ENCODE data around the gene PLEKHM3.

PLEKHM3 gene

DNA sequence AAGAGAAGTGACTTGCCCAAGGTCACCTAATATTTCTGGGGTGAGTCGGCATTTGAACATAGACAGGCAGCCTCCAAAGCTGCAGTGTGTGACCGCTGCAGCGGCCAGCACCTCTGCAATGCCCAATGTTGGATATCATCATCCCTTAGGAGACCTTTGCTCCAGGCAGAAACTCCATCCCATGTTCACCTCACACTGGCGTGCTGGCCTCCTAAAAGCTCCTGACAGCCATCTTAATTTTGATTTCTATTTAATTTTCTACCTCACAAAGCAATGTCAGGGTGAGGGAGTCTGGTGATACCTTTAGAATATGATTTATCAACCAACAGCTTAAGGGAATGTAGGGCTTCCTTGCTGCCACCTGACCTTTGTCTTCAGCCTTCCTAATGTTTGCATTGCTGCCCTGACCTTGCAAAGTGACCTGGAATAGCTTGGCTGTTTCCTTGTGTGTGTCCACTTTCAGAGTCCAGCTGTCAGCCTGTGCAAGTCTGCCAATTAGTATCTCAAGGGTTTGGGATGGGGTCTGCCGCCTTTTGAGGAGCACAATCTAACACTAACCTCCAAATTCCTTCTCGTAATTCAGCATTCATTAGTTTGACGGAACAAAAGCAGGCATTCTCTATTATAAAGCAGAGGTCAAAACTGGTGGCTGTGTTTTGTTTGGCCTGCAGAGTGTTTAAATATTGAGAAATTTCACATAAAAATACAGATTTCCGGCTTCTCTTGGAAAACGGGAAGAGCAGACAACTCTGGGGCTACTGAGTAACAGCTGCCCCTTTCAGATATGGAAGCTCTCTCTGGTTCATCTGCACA lies 127.6 kb downstream of the PLEKHM3 start (continued):
- TF ChIP-seq, protein P1, sequence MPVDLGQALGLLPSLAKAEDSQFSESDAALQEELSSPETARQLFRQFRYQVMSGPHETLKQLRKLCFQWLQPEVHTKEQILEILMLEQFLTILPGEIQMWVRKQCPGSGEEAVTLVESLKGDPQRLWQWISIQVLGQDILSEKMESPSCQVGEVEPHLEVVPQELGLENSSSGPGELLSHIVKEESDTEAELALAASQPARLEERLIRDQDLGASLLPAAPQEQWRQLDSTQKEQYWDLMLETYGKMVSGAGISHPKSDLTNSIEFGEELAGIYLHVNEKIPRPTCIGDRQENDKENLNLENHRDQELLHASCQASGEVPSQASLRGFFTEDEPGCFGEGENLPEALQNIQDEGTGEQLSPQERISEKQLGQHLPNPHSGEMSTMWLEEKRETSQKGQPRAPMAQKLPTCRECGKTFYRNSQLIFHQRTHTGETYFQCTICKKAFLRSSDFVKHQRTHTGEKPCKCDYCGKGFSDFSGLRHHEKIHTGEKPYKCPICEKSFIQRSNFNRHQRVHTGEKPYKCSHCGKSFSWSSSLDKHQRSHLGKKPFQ (tag by site-specific recombination; IDR thresholded peaks at IDR 0.05) = no peak
- TF ChIP-seq, protein P2, sequence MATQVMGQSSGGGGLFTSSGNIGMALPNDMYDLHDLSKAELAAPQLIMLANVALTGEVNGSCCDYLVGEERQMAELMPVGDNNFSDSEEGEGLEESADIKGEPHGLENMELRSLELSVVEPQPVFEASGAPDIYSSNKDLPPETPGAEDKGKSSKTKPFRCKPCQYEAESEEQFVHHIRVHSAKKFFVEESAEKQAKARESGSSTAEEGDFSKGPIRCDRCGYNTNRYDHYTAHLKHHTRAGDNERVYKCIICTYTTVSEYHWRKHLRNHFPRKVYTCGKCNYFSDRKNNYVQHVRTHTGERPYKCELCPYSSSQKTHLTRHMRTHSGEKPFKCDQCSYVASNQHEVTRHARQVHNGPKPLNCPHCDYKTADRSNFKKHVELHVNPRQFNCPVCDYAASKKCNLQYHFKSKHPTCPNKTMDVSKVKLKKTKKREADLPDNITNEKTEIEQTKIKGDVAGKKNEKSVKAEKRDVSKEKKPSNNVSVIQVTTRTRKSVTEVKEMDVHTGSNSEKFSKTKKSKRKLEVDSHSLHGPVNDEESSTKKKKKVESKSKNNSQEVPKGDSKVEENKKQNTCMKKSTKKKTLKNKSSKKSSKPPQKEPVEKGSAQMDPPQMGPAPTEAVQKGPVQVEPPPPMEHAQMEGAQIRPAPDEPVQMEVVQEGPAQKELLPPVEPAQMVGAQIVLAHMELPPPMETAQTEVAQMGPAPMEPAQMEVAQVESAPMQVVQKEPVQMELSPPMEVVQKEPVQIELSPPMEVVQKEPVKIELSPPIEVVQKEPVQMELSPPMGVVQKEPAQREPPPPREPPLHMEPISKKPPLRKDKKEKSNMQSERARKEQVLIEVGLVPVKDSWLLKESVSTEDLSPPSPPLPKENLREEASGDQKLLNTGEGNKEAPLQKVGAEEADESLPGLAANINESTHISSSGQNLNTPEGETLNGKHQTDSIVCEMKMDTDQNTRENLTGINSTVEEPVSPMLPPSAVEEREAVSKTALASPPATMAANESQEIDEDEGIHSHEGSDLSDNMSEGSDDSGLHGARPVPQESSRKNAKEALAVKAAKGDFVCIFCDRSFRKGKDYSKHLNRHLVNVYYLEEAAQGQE (tag by site-specific recombination; IDR thresholded peaks at IDR 0.05) = no peak
- TF ChIP-seq ZNF184 (tag by site-specific recombination; IDR thresholded peaks at IDR 0.05) (no peak), ZNF664 (tag by site-specific recombination; IDR thresholded peaks at IDR 0.05) (no peak), MYNN (tag by site-specific recombination; IDR thresholded peaks at IDR 0.05; ENCODE audit: borderline replicate concordance) (no peak), ZNF37A (tag by site-specific recombination; IDR thresholded peaks at IDR 0.05) (no peak)
- TF ChIP-seq, protein P3, sequence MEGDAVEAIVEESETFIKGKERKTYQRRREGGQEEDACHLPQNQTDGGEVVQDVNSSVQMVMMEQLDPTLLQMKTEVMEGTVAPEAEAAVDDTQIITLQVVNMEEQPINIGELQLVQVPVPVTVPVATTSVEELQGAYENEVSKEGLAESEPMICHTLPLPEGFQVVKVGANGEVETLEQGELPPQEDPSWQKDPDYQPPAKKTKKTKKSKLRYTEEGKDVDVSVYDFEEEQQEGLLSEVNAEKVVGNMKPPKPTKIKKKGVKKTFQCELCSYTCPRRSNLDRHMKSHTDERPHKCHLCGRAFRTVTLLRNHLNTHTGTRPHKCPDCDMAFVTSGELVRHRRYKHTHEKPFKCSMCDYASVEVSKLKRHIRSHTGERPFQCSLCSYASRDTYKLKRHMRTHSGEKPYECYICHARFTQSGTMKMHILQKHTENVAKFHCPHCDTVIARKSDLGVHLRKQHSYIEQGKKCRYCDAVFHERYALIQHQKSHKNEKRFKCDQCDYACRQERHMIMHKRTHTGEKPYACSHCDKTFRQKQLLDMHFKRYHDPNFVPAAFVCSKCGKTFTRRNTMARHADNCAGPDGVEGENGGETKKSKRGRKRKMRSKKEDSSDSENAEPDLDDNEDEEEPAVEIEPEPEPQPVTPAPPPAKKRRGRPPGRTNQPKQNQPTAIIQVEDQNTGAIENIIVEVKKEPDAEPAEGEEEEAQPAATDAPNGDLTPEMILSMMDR (tag by site-specific recombination; IDR thresholded peaks at IDR 0.05) = no peak

DNA sequence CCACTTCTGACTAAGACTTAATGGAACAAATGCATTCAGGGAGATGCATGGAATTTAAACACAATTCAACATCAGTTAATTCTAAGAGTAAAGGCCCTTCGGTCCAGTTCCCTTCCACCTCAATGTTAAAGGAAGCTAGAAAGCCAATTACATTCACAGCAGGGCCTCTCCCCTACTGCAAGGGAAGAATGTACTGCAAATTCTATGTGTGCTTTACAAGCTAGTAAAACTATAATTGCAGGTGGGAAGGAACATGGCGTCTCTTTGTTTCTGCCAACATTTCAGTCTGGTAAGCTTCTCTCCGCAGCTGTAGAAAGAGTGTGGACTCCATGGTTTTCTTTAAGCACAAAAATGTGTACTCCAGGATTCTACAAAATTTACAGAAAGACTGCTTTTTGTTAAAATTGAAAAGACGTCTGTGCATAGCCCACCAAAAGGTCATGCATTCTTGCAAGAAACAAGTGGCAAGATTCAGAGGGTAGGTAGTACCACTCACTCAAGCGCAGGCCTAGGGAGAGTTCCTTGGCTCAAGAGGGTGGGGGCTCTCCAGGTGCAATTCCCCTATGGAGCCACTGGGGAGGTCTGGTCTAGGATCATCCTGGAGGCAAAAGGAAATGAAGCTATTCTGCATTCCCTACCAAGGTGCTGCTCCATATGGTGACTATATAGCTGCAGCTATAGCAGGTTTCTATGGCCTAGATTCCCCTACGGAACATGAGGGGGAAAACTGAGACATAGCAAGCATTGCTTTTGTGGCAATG lies 128.6 kb downstream of the PLEKHM3 start:
- Histone ChIP-seq H3K4me3 (ENCODE audit: low read depth, low read length) (no peak overlapping the region), H3K27ac (ENCODE audit: extremely low read depth, low read depth, low read length) (peak overlapping the region; percentile 30; the same call in 1 of the 2 replicates), H3K9me3 (ENCODE audit: control insufficient read depth, insufficient read depth, low read depth, low read length) (no peaks in the 10 kb centered on the region), H3K4me1 (ENCODE audit: control insufficient read depth, insufficient read depth, low read length) (peaks cover 8% of the 10 kb centered on the region; the same call in 1 of the 2 replicates), H3K36me3 (ENCODE audit: control insufficient read depth in 2 of 2, insufficient read depth in 1 of 2, low read length in 2 of 2) (peaks cover 0 to 13% of the 10 kb centered on the region in 2 experiments; a peak in 2 of 3 replicates)
- CTCF ChIA-PET = interaction anchor here (0.5 to 1.3 kb wide), 10 partner anchors 12 to 1115 kb away, joined by 3 to 5 read pairs (median 3); no protein-coding TSS in a partner anchor
- POLR2A ChIA-PET = no interaction called here
- TF ChIP-seq SALL2 (tag by site-specific recombination; IDR thresholded peaks at IDR 0.05; ENCODE audit: borderline replicate concordance) (no peak), OSR2 (tag by site-specific recombination; IDR thresholded peaks at IDR 0.05) (peak; percentile 58; the same call in 1 of the 2 replicates), SP7 (tag by site-specific recombination; IDR thresholded peaks at IDR 0.05) (peak; percentile 88), HOXD13 (CRISPR knock-in tag; IDR thresholded peaks at IDR 0.05; ENCODE audit: borderline replicate concordance) (0 out of 2 replicates have a peak, but pooled peaks have one; percentile 52), ZNF184 (tag by site-specific recombination; IDR thresholded peaks at IDR 0.05) (no peak), GLIS1 (tag by site-specific recombination; IDR thresholded peaks at IDR 0.05) (0 out of 2 replicates have a peak, but pooled peaks have one; percentile 16), ZSCAN30 (tag by site-specific recombination; IDR thresholded peaks at IDR 0.05) (0 out of 2 replicates have a peak, but pooled peaks have one; percentile 19), ZNF621 (tag by site-specific recombination; IDR thresholded peaks at IDR 0.05) (no peak), IKZF3 (tag by site-specific recombination; IDR thresholded peaks at IDR 0.05) (0 out of 2 replicates have a peak, but pooled peaks have one; percentile 49), ZIC2 (tag by site-specific recombination; IDR thresholded peaks at IDR 0.05) (peak; percentile 36; the same call in 1 of the 2 replicates), ZNF585B (tag by site-specific recombination; IDR thresholded peaks at IDR 0.05) (no peak)
- TF ChIP-seq, protein P3 (tag by site-specific recombination; IDR thresholded peaks at IDR 0.05) = 0 out of 2 replicates have a peak, but pooled peaks have one; percentile 12
- TF ChIP-seq, protein P4, sequence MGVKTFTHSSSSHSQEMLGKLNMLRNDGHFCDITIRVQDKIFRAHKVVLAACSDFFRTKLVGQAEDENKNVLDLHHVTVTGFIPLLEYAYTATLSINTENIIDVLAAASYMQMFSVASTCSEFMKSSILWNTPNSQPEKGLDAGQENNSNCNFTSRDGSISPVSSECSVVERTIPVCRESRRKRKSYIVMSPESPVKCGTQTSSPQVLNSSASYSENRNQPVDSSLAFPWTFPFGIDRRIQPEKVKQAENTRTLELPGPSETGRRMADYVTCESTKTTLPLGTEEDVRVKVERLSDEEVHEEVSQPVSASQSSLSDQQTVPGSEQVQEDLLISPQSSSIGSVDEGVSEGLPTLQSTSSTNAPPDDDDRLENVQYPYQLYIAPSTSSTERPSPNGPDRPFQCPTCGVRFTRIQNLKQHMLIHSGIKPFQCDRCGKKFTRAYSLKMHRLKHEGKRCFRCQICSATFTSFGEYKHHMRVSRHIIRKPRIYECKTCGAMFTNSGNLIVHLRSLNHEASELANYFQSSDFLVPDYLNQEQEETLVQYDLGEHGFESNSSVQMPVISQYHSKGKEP (tag by site-specific recombination; IDR thresholded peaks at IDR 0.05) = peak; percentile 95
- TF ChIP-seq, protein P5, sequence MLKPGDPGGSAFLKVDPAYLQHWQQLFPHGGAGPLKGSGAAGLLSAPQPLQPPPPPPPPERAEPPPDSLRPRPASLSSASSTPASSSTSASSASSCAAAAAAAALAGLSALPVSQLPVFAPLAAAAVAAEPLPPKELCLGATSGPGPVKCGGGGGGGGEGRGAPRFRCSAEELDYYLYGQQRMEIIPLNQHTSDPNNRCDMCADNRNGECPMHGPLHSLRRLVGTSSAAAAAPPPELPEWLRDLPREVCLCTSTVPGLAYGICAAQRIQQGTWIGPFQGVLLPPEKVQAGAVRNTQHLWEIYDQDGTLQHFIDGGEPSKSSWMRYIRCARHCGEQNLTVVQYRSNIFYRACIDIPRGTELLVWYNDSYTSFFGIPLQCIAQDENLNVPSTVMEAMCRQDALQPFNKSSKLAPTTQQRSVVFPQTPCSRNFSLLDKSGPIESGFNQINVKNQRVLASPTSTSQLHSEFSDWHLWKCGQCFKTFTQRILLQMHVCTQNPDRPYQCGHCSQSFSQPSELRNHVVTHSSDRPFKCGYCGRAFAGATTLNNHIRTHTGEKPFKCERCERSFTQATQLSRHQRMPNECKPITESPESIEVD (tag by site-specific recombination; IDR thresholded peaks at IDR 0.05) = peak; percentile 70
